Tibial nerve (tissue), 4 donors: ENCODE data around the gene FAM117A.

ENCODE experiments used
- EP300 ChIP-seq, 2 donors: sonication (generic); formaldehyde crosslinking; IDR thresholded peaks; one replicate each; pipeline ENCODE4 v1.6.1; 2017; ENCODE audit warnings: antibody characterized with exemption in 2 of 2, mild to moderate bottlenecking in 1 of 2
- POLR2A ChIP-seq, 2 donors: fragments of 450-650 bp; IDR thresholded peaks; one replicate each; pipeline ENCODE4 v1.6.1; 2017; ENCODE audit warnings: antibody characterized with exemption in 2 of 2, mild to moderate bottlenecking in 2 of 2, moderate library complexity in 2 of 2
- TF ChIP-seq, protein P1 (sequence below), 5 experiments: fragments of 200-600 bp in 3 of 5; fragments of 450-650 bp in 2 of 5; sonication (generic) in 3 of 5; IDR thresholded peaks; one replicate each; pipeline ENCODE4 v1.5.1; 2016 to 2019; ENCODE audit warnings: antibody characterized with exemption in 5 of 5, mild to moderate bottlenecking in 3 of 5, moderate library complexity in 2 of 5

GRCh38 chr17:49738456-49739163 lies 25.3 kb downstream of the FAM117A start:
- TF ChIP-seq, protein P1, sequence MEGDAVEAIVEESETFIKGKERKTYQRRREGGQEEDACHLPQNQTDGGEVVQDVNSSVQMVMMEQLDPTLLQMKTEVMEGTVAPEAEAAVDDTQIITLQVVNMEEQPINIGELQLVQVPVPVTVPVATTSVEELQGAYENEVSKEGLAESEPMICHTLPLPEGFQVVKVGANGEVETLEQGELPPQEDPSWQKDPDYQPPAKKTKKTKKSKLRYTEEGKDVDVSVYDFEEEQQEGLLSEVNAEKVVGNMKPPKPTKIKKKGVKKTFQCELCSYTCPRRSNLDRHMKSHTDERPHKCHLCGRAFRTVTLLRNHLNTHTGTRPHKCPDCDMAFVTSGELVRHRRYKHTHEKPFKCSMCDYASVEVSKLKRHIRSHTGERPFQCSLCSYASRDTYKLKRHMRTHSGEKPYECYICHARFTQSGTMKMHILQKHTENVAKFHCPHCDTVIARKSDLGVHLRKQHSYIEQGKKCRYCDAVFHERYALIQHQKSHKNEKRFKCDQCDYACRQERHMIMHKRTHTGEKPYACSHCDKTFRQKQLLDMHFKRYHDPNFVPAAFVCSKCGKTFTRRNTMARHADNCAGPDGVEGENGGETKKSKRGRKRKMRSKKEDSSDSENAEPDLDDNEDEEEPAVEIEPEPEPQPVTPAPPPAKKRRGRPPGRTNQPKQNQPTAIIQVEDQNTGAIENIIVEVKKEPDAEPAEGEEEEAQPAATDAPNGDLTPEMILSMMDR (IDR thresholded peaks at IDR 0.05), result no peak
- TF ChIP-seq POLR2A (IDR thresholded peaks at IDR 0.05) (no peak), EP300 (IDR thresholded peaks at IDR 0.05) (no peak)
